Head of caudate nucleus (tissue), 42 donors: Measurements from ENCODE around the gene WIPI1.
"Not testable (repeated sequence)": the region's sequence is repeated elsewhere in the genome, so short reads cannot be mapped to it uniquely, and the experiment has no call there.

Source experiments
- DNase-seq, 42 donors: peaks; one replicate each; pipeline versions ENCODE4 v3.0.0 to v3.0.0-alpha.2; 2020 to 2021; ENCODE audit warnings: mixed read lengths in 7 of 42
- intact Hi-C: fragments of 100-400 bp; cut with DNase I; formaldehyde crosslinking; loops from one replicate; pipeline ENCODE4 v1.15.0; 2022

The WIPI1 gene

GRCh38 chr17:68429881-68430280 lies 27.4 kb downstream of the WIPI1 start:
- intact Hi-C loops = loop anchor here (10.0 kb wide), 1 partner anchor 135 kb away; the partner anchor contains the start of genes ARSG and SLC16A6
- DNase-seq = no peak

- DNase-seq = no peak
- intact Hi-C loops = no loop called here
These were observed 28.7 kb downstream of the WIPI1 start for GRCh38 chr17:68428498-68429172.

DNA sequence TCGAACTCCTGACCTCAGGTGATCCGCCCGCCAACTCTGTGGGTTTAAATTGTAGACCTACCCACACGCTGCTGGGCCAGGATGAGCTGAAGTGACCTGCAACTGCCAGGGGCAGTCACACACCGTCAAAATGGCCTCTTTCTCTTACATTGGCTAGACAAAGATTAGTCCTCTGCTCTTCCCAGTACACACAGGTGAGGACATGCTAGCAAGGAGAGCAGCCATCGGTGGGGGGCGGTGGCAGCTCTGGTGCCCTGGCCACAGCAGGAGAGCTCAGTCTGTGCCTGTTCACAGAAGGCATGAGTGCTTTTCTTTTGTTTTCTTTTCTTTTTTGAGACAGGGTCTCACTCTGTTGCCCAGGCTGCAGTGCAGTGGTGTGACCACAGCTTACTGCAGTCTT lies 29.7 kb downstream of the WIPI1 start:
- intact Hi-C loops = no loop called here
- no peak for DNase-seq

- DNase-seq = no peak
- intact Hi-C loops = no loop called here
These were observed 31.3 kb downstream of the WIPI1 start for GRCh38 chr17:68425979-68426378.

- no peak for DNase-seq
- intact Hi-C loops = no loop called here
These were observed 32.4 kb downstream of the WIPI1 start for GRCh38 chr17:68424861-68425260.

DNA sequence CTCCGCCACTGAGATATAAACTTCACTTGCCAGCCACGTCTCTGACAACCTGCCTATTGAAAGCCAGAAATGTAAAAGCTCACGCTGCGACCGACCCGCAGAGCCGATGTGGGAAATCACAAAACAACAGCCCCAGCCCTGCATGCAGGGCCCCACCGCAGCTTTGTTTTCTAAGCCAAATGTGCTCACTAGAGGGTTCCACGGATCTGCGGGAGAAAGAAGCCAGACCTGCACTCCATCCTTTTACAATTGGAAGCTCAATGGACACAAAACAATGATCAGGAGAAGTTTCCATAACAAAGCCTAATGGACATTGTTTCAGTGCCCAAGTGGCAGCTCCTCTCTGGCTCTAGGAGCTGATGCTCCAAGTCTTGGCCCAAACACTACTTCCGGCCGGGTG lies 33.1 kb downstream of the WIPI1 start:
- DNase-seq = peak in 1 of 42 donors; percentile 19
- intact Hi-C loops = no loop called here

DNA sequence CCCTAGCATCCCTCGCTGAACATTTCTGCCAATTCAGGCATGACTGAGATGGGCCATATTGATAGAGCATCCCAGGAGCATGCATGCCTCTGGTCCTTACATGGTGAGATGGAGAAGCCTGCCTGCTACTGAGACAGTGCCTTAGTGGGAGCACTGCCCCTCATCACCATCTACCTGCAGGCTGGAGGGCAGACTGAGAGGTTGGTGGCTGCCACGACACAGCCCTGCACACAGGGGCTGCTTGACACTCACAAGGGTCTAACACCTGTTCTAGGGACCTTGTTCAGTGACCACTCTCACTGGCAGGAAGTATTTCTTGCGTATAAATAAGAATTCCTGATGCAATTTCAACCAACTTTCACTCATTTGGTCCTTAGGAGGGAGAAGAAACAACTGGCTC lies 34.0 kb downstream of the WIPI1 start:
- intact Hi-C loops = no loop called here
- DNase-seq = no peak

DNA sequence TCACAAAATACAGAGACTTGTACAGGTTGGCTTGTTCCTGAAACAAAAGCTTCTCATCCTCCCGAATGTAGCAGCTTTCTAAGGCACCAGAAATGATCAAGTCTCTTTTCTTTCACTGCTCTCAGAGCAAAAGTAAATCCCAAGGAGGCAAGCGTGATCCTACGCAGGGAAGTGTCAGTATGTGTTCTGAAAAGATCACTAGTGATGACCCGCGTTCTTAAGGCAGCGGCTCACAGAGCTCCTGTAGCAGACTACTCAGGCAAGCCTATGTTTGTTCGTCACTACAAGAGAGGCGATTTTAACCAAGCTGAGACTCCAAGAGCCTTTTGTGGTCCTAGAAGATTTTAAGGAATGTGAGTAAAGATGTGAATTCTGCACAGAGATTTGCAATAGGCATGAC lies 34.5 kb downstream of the WIPI1 start:
- intact Hi-C loops = no loop called here
- peak in 4 of 42 donors; percentile 5 to 24 (median 18) for DNase-seq

GRCh38 chr17:68421486-68421885 lies 35.8 kb downstream of the WIPI1 start:
- intact Hi-C loops = no loop called here
- DNase-seq = peak in 1 of 42 donors; percentile 3

GRCh38 chr17:68420065-68420464 lies 37.2 kb downstream of the WIPI1 start:
- DNase-seq = no peak
- intact Hi-C loops = no loop called here

DNA sequence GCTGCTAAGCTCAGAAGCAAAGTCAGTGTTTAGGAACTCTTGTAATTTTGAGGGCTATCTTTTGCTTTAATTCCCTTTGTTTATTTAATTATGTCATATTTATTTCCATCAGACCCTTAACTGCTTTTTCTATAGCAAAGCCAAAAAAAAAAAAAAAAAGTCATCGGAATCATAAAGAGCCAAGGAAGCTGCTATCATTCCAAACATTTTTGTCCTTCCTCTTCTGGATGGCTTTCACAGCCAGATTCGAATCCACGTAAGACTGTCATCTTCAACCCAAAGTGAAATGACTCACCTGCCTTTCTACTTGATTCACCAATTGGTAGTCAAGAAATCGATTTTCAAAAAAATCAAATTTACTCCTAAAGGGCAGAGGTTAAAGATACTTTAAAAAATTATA lies 38.4 kb downstream of the WIPI1 start:
- intact Hi-C loops = no loop called here
- DNase-seq = no peak

- intact Hi-C loops = no loop called here
- DNase-seq = no peak
These were observed 40.0 kb downstream of the WIPI1 start for GRCh38 chr17:68417317-68417716.

- intact Hi-C loops = not testable (repeated sequence)
These were observed 42.4 kb downstream of the WIPI1 start for GRCh38 chr17:68414901-68415300.

GRCh38 chr17:68413597-68414560 lies 43.4 kb downstream of the WIPI1 start:
- peak in 7 of 42 donors; percentile 13 to 64 (median 39) for DNase-seq
- intact Hi-C loops = not testable (repeated sequence)

More at GRCh38 chr17:68414901-68415300, 42.4 kb downstream of the WIPI1 start:
- DNase-seq = not testable (repeated sequence)

GRCh38 chr17:68407656-68408055 lies 49.6 kb downstream of the WIPI1 start:
- DNase-seq, intact Hi-C loops: not testable (repeated sequence)

DNA sequence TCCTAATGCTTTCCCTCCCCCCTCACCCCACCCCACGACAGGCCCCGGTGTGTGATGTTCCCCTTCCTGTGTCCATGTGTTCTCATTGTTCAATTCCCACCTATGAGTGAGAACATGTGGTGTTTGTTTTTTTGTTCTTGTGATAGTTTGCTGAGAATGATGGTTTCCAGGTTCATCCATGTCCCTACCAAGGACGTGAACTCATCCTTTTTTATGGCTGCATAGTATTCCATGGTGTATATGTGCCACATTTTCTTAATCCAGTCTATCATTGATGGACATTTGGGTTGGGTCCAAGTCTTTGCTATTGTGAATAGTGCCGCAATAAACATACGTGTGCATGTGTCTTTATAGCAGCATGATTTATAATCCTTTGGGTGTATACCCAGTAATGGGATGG lies 53.5 kb downstream of the WIPI1 start:
- intact Hi-C loops, DNase-seq: not testable (repeated sequence)

DNA sequence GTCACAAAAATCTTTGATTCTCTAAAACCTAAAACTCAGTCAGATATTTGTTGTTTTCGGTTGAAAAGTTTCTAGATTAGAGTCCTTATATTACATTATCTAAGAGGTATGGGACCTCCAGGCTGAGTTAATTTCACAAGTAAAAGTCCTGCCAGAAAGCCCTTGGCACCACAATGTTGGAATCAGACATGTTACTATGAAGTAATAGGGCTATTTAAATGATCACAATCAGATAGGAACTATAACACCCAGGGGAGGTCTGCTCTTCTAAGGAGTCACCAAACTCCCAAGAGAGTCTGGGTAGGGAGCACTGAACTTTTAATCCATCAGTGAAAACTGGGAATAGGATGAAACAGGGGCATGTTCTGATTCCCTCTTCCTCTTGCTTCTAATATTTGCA lies 54.2 kb downstream of the WIPI1 start:
- DNase-seq = no peak
- intact Hi-C loops = no loop called here

GRCh38 chr17:68401288-68401687 lies 56.0 kb downstream of the WIPI1 start:
- peak in 1 of 42 donors; percentile 26 for DNase-seq
- intact Hi-C loops = no loop called here

- peak in 1 of 42 donors; percentile 36 for DNase-seq
- intact Hi-C loops = no loop called here
These were observed 56.9 kb downstream of the WIPI1 start for GRCh38 chr17:68400404-68400735.
